T47D (cell line): Measurements from ENCODE around the gene EEIG1.
A peak's percentile ranks its signal among the peaks of the same experiment; 100 is the strongest.
"Not testable (repeated sequence)": the region's sequence is repeated elsewhere in the genome, so short reads cannot be mapped to it uniquely, and the experiment has no call there.

Experiments
- DNase-seq, 2 experiments: peaks; one replicate each; pipeline versions ENCODE4 v3.0.0 to v3.0.0-alpha.2; 2011 to 2012; ENCODE audit warnings: low read depth in 1 of 2, low spot score in 1 of 2
- JUND ChIP-seq: IDR thresholded peaks from 2 replicates; pipeline ENCODE4 v1.6.1; 2012; ENCODE audit warnings: low read depth
- in situ Hi-C: cut with HindIII; loops from 2 replicates; pipeline ENCODE4 v1.10.0; 2016; ENCODE audit warnings: low sequenced_read_pairs, low pct_unique_long_range_greater_than_20kb

The EEIG1 gene

GRCh38 chr9:127980706-127981558, at the start of gene EEIG1:
Gene EEIG1 (minus strand): TSS chr9:127980989. CDS start chr9:127980137, 852 bp downstream.
- TF ChIP-seq JUND, result no peak
- in situ Hi-C loops, result no loop called here
- peak; percentile 93 to 96 for DNase-seq

GRCh38 chr9:128027705-128028104, 46.9 kb upstream of the EEIG1 start:
- TF ChIP-seq JUND, result no peak
- in situ Hi-C loops, result no loop called here
- DNase-seq, result no peak

- peak in 1 of 2 experiments; percentile 90 for DNase-seq
- no peak for TF ChIP-seq JUND
- in situ Hi-C loops, result no loop called here
These were observed 46.2 kb upstream of the EEIG1 start for GRCh38 chr9:128026773-128027541.

- in situ Hi-C loops, result no loop called here
- DNase-seq, result no peak
- no peak for TF ChIP-seq JUND
These were observed 45.5 kb upstream of the EEIG1 start for GRCh38 chr9:128026255-128026772.

- no peak for TF ChIP-seq JUND
- DNase-seq, result no peak
- in situ Hi-C loops, result no loop called here
These were observed 44.9 kb upstream of the EEIG1 start for GRCh38 chr9:128025736-128026135.

GRCh38 chr9:128024761-128025308, 44.0 kb upstream of the EEIG1 start:
- no peak for TF ChIP-seq JUND
- in situ Hi-C loops, result no loop called here
- DNase-seq, result no peak

- DNase-seq, in situ Hi-C loops: not testable (repeated sequence)
These were observed 42.9 kb upstream of the EEIG1 start for GRCh38 chr9:128023671-128024070.

- peak in 1 of 2 experiments; percentile 54 for DNase-seq
- TF ChIP-seq JUND, result no peak
- in situ Hi-C loops, result no loop called here
These were observed 42.1 kb upstream of the EEIG1 start for GRCh38 chr9:128022886-128023285.

- DNase-seq, result no peak
- in situ Hi-C loops, result no loop called here
- TF ChIP-seq JUND, result no peak
These were observed 40.3 kb upstream of the EEIG1 start for GRCh38 chr9:128021098-128021497.

- peak in 1 of 2 experiments; percentile 55 for DNase-seq
- TF ChIP-seq JUND, result no peak
- in situ Hi-C loops, result no loop called here
These were observed 39.9 kb upstream of the EEIG1 start for GRCh38 chr9:128020692-128021091.

GRCh38 chr9:128015696-128016095, 34.9 kb upstream of the EEIG1 start:
- no peak for DNase-seq
- in situ Hi-C loops, result no loop called here
- TF ChIP-seq JUND, result no peak

- in situ Hi-C loops, result no loop called here
- DNase-seq, result no peak
- no peak for TF ChIP-seq JUND
These were observed 30.5 kb upstream of the EEIG1 start for GRCh38 chr9:128011071-128011817.
